Hematopoietic multipotent progenitor cell treated with erythropoietin and hydrocortisone succinate and interleukin-3 and kit ligand, for 15 days (in vitro differentiated cells): ENCODE results near the gene XBP1.
"Not testable (repeated sequence)": the region's sequence is repeated elsewhere in the genome, so short reads cannot be mapped to it uniquely, and the experiment has no call there.

Experiments used
- DNase-seq: peaks from one replicate; pipeline ENCODE4 v3.0.0-alpha.2; 2015; ENCODE audit warnings: low spot score

Gene XBP1

GRCh38 chr22:28817919-28818859 is 17.8 kb upstream of the XBP1 start:
- DNase-seq: no peak

GRCh38 chr22:28817064-28817463 is 16.7 kb upstream of the XBP1 start:
- DNase-seq: no peak

GRCh38 chr22:28815729-28816128 is 15.4 kb upstream of the XBP1 start:
- no peak for DNase-seq

- DNase-seq: no peak
These were observed 14.7 kb upstream of the XBP1 start for GRCh38 chr22:28815111-28815510.

GRCh38 chr22:28813772-28814518 is 13.6 kb upstream of the XBP1 start:
- DNase-seq: no peak

- DNase-seq: no peak
These were observed 12.1 kb upstream of the XBP1 start for GRCh38 chr22:28812516-28812915.

GRCh38 chr22:28810821-28811491 is 10.6 kb upstream of the XBP1 start:
- DNase-seq: no peak

- no peak for DNase-seq
These were observed 8.5 kb upstream of the XBP1 start for GRCh38 chr22:28808716-28809355.

GRCh38 chr22:28805426-28805825 is 5.1 kb upstream of the XBP1 start:
- DNase-seq: not testable (repeated sequence)

- DNase-seq: no peak
These were observed 2.3 kb upstream of the XBP1 start for GRCh38 chr22:28802595-28803123.

- DNase-seq: no peak
These were observed 1.7 kb upstream of the XBP1 start for GRCh38 chr22:28801845-28802594.

GRCh38 chr22:28799606-28800307 is 612 bp downstream of the XBP1 start:
- peak; percentile 34 for DNase-seq

GRCh38 chr22:28798810-28799605 is 1.4 kb downstream of the XBP1 start:
- DNase-seq: peak; percentile 52

GRCh38 chr22:28795932-28796856 is 4.2 kb downstream of the XBP1 start:
- DNase-seq: no peak

GRCh38 chr22:28795071-28795693 is 5.2 kb downstream of the XBP1 start:
- DNase-seq: no peak

- DNase-seq: no peak
These were observed 6.3 kb downstream of the XBP1 start for GRCh38 chr22:28793976-28794584.
